ENCODE measurements around the gene RAB3GAP1. TPM values are rescaled to one million over a fixed set of nuclear protein-coding genes. Genes with fewer than 3 reads are reported as not detected.

The RAB3GAP1 gene
- polyA plus RNA-seq, 1 donor from 2014 or later: 43.3 TPM

- Histone ChIP-seq H3K9me3 (ENCODE audit: low read length) (no peaks in the 10 kb centered on the region), H3K4me2 (ENCODE audit: low read length) (no peak overlapping the region), H2AFZ (ENCODE audit: low read depth, low read length) (no peak overlapping the region), H3K27ac (ENCODE audit: low read length) (no peak overlapping the region), H3F3A (ENCODE audit: insufficient read depth, low read length, poor library complexity, severe bottlenecking) (no peaks in the 10 kb centered on the region), H3K27me3 (ENCODE audit: insufficient read depth, low read depth, low read length) (no peaks in the 10 kb centered on the region), H3K79me2 (replicated peaks; ENCODE audit: insufficient read depth, low read length) (no peaks in the 10 kb centered on the region), H3K36me3 (ENCODE audit: insufficient read depth, low read length) (no peaks in the 10 kb centered on the region), H3K9me2 (ENCODE audit: insufficient read depth, low read length) (no peaks in the 10 kb centered on the region), H3K4me3 (ENCODE audit: low read length) (no peak overlapping the region), H4K20me1 (ENCODE audit: insufficient read depth) (no peaks in the 10 kb centered on the region), H3K9ac (ENCODE audit: low read length) (no peak overlapping the region)
- no peak for TF ChIP-seq RAD21 (conservative IDR thresholded peaks at IDR 0.05)
- TF ChIP-seq CTCF (IDR thresholded peaks at IDR 0.05; ENCODE audit: poor library complexity, severe bottlenecking): no peak
- TF ChIP-seq POLR2AphosphoS5 (IDR thresholded peaks at IDR 0.05): no peak
- TF ChIP-seq MXI1 (conservative IDR thresholded peaks at IDR 0.05; ENCODE audit: poor library complexity, severe bottlenecking): no peak
- no peak for TF ChIP-seq EP300 (conservative IDR thresholded peaks at IDR 0.05; ENCODE audit: poor library complexity, severe bottlenecking)
Measured at GRCh38 chr2:135182190-135182589, 130.1 kb downstream of the RAB3GAP1 start.

- H3K79me2 ChIP-seq (replicated peaks; ENCODE audit: insufficient read depth, low read length): no peaks in the 10 kb centered on the region
- no peaks in the 10 kb centered on the region for H4K20me1 ChIP-seq (ENCODE audit: insufficient read depth)
- H3K27ac ChIP-seq (ENCODE audit: low read length): no peak overlapping the region
- no peak overlapping the region for H3K4me3 ChIP-seq (ENCODE audit: low read length)
- no peak overlapping the region for H3K9ac ChIP-seq (ENCODE audit: low read length)
- H3K27me3 ChIP-seq (ENCODE audit: insufficient read depth, low read depth, low read length): no peaks in the 10 kb centered on the region
- no peaks in the 10 kb centered on the region for H3F3A ChIP-seq (ENCODE audit: insufficient read depth, low read length, poor library complexity, severe bottlenecking)
- H2AFZ ChIP-seq (ENCODE audit: low read depth, low read length): no peak overlapping the region
- TF ChIP-seq SMC3 (conservative IDR thresholded peaks at IDR 0.05; ENCODE audit: poor library complexity): no peak
- no peak for TF ChIP-seq POLR2AphosphoS5 (IDR thresholded peaks at IDR 0.05)
- no peak for TF ChIP-seq CTCF (IDR thresholded peaks at IDR 0.05; ENCODE audit: poor library complexity, severe bottlenecking)
- no peak for TF ChIP-seq EZH2 (IDR thresholded peaks at IDR 0.05; ENCODE audit: borderline replicate concordance, insufficient read depth, low read length, poor library complexity, severe bottlenecking)
- no peak for TF ChIP-seq RAD21 (conservative IDR thresholded peaks at IDR 0.05)
- no peak for TF ChIP-seq REST (IDR thresholded peaks at IDR 0.05; ENCODE audit: borderline replicate concordance)
- TF ChIP-seq TAF1 (IDR thresholded peaks at IDR 0.05; ENCODE audit: low read depth): no peak
- no peak for TF ChIP-seq MXI1 (conservative IDR thresholded peaks at IDR 0.05; ENCODE audit: poor library complexity, severe bottlenecking)
- TF ChIP-seq EP300 (conservative IDR thresholded peaks at IDR 0.05; ENCODE audit: poor library complexity, severe bottlenecking): no peak
- no peak overlapping the region for H3K4me2 ChIP-seq (ENCODE audit: low read length)
- no peaks in the 10 kb centered on the region for H3K9me2 ChIP-seq (ENCODE audit: insufficient read depth, low read length)
- H3K36me3 ChIP-seq (ENCODE audit: insufficient read depth, low read length): no peaks in the 10 kb centered on the region
- no peaks in the 10 kb centered on the region for H3K9me3 ChIP-seq (ENCODE audit: low read length)
Measured at GRCh38 chr2:135182601-135183000, 130.5 kb downstream of the RAB3GAP1 start.

Measured in neural cell (in vitro differentiated cells).